Adrenal gland (tissue), 12 donors: Measurements from ENCODE around the gene MTF2. TPM values are rescaled to one million over a fixed set of nuclear protein-coding genes. Genes with fewer than 3 reads are reported as not detected.

ENCODE experiments used
- DNase-seq, 7 donors: peaks; one replicate each; pipeline ENCODE4 v3.0.0-alpha.2; 2019 to 2020
- H3K27ac ChIP-seq, 5 donors: fragments of 200-600 bp; sonication (generic) in 4 of 5; 1 replicate in 3 of 5; 2 replicates in 2 of 5; pipeline versions ENCODE4 v1.5.1 to v1.8.0; 2016 to 2020; ENCODE audit warnings: mild to moderate bottlenecking in 1 of 5
- H3K27me3 ChIP-seq: fragments of 200-600 bp; 2 replicates; pipeline ENCODE4 v1.8.0; 2021
- H3K36me3 ChIP-seq, 2 donors: fragments of 200-600 bp; replicated peaks in 1 of 2; 1 replicate in 1 of 2; 2 replicates in 1 of 2; pipeline versions ENCODE4 v1.5.1 to v1.8.0; 2018 to 2022
- H3K4me1 ChIP-seq, 2 donors: fragments of 200-600 bp; replicated peaks in 1 of 2; 1 replicate in 1 of 2; 2 replicates in 1 of 2; pipeline versions ENCODE4 v1.5.1 to v1.8.0; 2018 to 2021
- H3K4me3 ChIP-seq, 4 donors: fragments of 200-600 bp; sonication (generic) in 3 of 4; one replicate each; pipeline ENCODE4 v1.5.1; 2016 to 2018
- H3K9me3 ChIP-seq, 3 donors: fragments of 200-600 bp; sonication (generic) in 1 of 3; replicated peaks in 1 of 3; 1 replicate in 2 of 3; 2 replicates in 1 of 3; pipeline versions ENCODE4 v1.5.1 to v1.8.0; 2016 to 2021
- POLR2A ChIP-seq, 2 donors: fragments of 450-650 bp; IDR thresholded peaks; one replicate each; pipeline ENCODE4 v1.6.1; 2017; ENCODE audit warnings: antibody characterized with exemption in 2 of 2, mild to moderate bottlenecking in 2 of 2, moderate library complexity in 1 of 2
- WGBS, 4 donors: extraction: QIAGEN DNeasy Blood & Tissue Kit in 2 of 4; methylation state at CpG; one replicate each; pipeline versions ENCODE4 v1.1.5 to v1.1.7; 2013 to 2017; 5-methylcytosine and 5-hydroxymethylcytosine counted together
- intact Hi-C, 2 donors: fragments of 100-400 bp; cut with DNase I; formaldehyde crosslinking; loops; one replicate each; pipeline versions ENCODE4 v1.14.1 to v1.15.0; 2022 to 2023
- polyA plus RNA-seq, 3 donors: library from polyadenylated mRNA; stranded (reverse); fragments of 200-250 nt in 2 of 3; fragments of 350-450 nt in 1 of 3; fragmentation: Illumina TruSeq in 1 of 3; extraction: RNeasy Lipid Tissue Mini Kit (QIAGEN cat#74804) in 1 of 3; gene quantifications; one replicate each; pipeline ENCODE4 v1.2.3, GENCODE V29; 2013 to 2014
- total RNA-seq, 9 donors: library from RNA; depleted of rRNA in 4 of 9; stranded (reverse); fragments of >200 nt in 4 of 9; fragments of 120-200 nt in 1 of 9; fragmentation: NEBNext Ultra II Directional in 1 of 9; extraction: Animal tissue kit (Norgen Biotek cat#: 25700) in 1 of 9; gene quantifications; one replicate each; pipeline versions ENCODE4 v1.1.0 to v1.2.4, GENCODE V29; 2013 to 2023
- TF ChIP-seq, protein P1 (sequence below), 6 experiments: fragments of 450-650 bp in 4 of 6; fragments of 200-600 bp in 2 of 6; sonication (generic) in 1 of 6; IDR thresholded peaks; 1 replicate in 5 of 6; 2 replicates in 1 of 6; pipeline versions ENCODE4 v1.5.1 to v1.8.0; 2016 to 2021; ENCODE audit warnings: antibody characterized with exemption in 6 of 6, mild to moderate bottlenecking in 2 of 6, moderate library complexity in 1 of 6
- donor health status: healthy with polysubstance abuse.
- donor health status: Bipolar disorder and iron deficiency.
- donor health status: DM: yes; HTN: yes; CAD: no.
- donor health status: DM: no; HTN: no; CAD: no.
- donor health status: DM: no; HTN: no; CAD: no.
- donor health status: DM: yes; HTN: yes; CAD: no.

MTF2 gene
- total and polyA plus RNA-seq, 12 donors = 4.6 to 62.7 (median 20.9) TPM

DNA sequence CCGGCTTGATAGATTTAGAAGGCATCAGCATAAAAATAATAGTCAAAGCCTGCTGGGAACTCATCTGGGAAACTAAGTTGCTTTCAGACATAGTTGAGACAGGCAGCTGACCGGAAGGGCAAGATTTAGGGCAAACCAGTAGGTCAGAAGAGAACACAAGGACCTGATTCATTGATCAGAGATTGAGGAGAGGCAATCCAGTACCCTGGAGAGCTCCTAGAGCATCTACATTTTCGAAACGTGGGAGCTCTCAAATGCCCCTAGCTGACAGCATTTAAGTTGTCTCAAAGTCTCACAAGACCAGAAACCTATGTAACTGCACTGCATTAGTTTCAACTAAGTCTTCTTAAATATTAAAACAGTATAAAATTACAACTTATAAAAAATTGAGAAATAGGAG lies 22.9 kb upstream of the MTF2 start:
- Histone ChIP-seq H3K4me1 (no peaks in the 10 kb centered on the region), H3K4me3 (no peak overlapping the region), H3K36me3 (no peaks in the 10 kb centered on the region), H3K9me3 (no peaks in the 10 kb centered on the region), H3K27me3 (no peaks in the 10 kb centered on the region), H3K27ac (no peak overlapping the region)
- DNase-seq = no peak
- intact Hi-C loops = no loop called here
- TF ChIP-seq POLR2A (IDR thresholded peaks at IDR 0.05) = no peak
- TF ChIP-seq, protein P1, sequence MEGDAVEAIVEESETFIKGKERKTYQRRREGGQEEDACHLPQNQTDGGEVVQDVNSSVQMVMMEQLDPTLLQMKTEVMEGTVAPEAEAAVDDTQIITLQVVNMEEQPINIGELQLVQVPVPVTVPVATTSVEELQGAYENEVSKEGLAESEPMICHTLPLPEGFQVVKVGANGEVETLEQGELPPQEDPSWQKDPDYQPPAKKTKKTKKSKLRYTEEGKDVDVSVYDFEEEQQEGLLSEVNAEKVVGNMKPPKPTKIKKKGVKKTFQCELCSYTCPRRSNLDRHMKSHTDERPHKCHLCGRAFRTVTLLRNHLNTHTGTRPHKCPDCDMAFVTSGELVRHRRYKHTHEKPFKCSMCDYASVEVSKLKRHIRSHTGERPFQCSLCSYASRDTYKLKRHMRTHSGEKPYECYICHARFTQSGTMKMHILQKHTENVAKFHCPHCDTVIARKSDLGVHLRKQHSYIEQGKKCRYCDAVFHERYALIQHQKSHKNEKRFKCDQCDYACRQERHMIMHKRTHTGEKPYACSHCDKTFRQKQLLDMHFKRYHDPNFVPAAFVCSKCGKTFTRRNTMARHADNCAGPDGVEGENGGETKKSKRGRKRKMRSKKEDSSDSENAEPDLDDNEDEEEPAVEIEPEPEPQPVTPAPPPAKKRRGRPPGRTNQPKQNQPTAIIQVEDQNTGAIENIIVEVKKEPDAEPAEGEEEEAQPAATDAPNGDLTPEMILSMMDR (IDR thresholded peaks at IDR 0.05) = no peak
- 30 to 36% (median 32%) methylated on average over 4 of the region's 4 CpGs for WGBS, 4 donors

DNA sequence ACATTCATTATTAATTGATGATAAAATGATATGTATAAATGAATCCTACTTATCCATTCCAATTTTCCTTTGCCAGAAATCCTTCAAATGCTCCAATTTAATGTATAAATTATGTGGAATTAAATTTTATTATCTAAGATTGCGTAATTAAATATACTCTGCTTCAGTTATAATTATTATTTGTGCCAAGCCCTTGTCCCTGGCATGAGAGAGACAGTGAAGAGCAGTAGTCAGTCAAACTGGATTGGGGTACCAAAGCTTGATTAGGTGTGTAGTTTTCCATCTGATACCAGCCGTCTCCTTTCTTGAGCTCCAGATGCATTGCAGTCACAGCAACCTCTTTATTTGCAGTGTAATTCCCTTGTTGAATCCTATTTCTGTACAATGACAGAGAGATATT lies 22.4 kb upstream of the MTF2 start:
- 57 to 76% (median 66%) methylated on average over 2 of the region's 2 CpGs for WGBS, 4 donors
- H3K36me3 ChIP-seq = no peaks in the 10 kb centered on the region
- no peaks in the 10 kb centered on the region for H3K9me3 ChIP-seq
- DNase-seq = no peak
- H3K27me3 ChIP-seq = no peaks in the 10 kb centered on the region
- no peaks in the 10 kb centered on the region for H3K4me1 ChIP-seq
- TF ChIP-seq, protein P1 (IDR thresholded peaks at IDR 0.05) = no peak
- no peak for TF ChIP-seq POLR2A (IDR thresholded peaks at IDR 0.05)
- no peak overlapping the region for H3K27ac ChIP-seq
- H3K4me3 ChIP-seq = no peak overlapping the region
- intact Hi-C loops = no loop called here

DNA sequence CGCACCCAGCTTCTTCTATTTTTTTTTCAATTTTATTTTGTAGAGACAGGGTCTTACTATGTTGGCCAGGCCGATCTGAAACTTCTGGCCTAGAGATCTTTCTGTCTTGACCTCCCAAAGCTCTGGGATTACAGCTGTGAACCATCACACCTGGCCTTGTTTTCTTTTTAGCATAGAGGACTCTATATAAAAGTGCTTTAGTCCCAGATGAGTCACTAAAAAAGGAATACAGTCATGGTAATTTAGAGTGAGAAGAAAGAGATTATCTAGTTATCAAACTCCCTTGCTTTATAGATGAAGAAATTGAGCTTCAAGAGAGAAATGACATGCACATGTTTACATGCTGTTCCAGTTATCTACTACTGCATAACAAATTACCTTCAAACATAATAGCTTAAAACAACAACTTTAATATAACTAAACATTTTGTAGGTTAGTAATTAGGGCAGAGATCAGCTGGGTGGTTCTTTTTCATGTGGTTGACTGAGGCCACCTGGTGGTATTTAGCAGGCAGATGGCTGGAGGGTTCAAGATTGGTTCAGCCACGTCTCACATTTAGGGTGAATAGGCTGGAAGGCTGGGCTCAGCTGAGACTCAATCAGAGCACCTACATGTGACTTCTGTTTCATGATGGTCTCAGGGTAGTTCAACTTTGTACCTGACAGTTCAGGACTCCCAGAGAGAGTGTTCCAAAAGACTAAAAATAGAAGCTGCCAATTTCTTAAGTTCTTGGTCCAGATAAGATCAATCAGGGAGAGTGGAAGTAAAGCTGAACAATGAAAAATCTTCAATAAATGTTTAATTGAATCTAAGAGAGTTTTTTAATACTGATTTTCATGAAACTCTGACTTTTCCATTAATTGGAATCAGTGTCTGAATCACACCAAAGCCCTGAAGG lies 16.9 kb upstream of the MTF2 start:
- Histone ChIP-seq H3K4me1 (no peaks in the 10 kb centered on the region), H3K36me3 (no peaks in the 10 kb centered on the region), H3K27me3 (no peaks in the 10 kb centered on the region), H3K9me3 (no peaks in the 10 kb centered on the region), H3K4me3 (no peak overlapping the region), H3K27ac (no peak overlapping the region)
- WGBS, 4 donors = 51 to 65% (median 60%) methylated on average over 3 of the region's 3 CpGs
- intact Hi-C loops = loop anchor here in 1 of 2 donors (5.0 kb wide), 1 partner anchor 40 kb away; no protein-coding TSS in a partner anchor
- peak in 4 of 7 donors; percentile 15 to 32 (median 24) for DNase-seq
- TF ChIP-seq, protein P1 (IDR thresholded peaks at IDR 0.05) = peak; percentile 19 to 57 (median 48)
- TF ChIP-seq POLR2A (IDR thresholded peaks at IDR 0.05) = no peak

DNA sequence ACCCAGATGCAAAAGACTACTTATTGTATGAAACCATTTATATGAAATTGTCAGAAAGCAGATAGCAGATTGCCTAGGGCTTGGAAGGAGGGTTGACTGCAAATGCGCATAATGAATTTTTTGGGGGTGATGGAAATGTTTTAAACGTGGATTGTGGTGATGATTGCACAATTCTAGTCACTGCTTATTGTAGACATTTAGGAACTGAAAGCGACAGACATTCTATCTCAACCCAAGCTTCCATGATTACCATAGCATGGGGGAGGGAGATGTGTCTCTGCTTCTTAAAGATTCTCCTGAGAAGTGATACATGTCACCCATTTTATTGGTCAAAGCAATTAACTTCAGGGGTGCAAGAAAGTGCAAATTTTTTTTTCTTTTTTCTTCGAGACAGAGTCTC lies 2.8 kb upstream of the MTF2 start:
- no peak overlapping the region for H3K27ac ChIP-seq
- WGBS, 4 donors = 75 to 80% (median 77%) methylated on average over 4 of the region's 4 CpGs
- TF ChIP-seq, protein P1 (IDR thresholded peaks at IDR 0.05) = no peak
- TF ChIP-seq POLR2A (IDR thresholded peaks at IDR 0.05) = no peak
- no peaks in the 10 kb centered on the region for H3K27me3 ChIP-seq
- intact Hi-C loops = loop anchor here in 1 of 2 donors (5.0 kb wide), 1 partner anchor 101 kb away; no protein-coding TSS in a partner anchor
- DNase-seq = no peak
- no peaks in the 10 kb centered on the region for H3K36me3 ChIP-seq
- H3K4me3 ChIP-seq = no peak overlapping the region
- H3K9me3 ChIP-seq = no peaks in the 10 kb centered on the region
- H3K4me1 ChIP-seq = peaks cover 9 to 21% of the 10 kb centered on the region in 2 donors
